ENCODE results near the gene AMER3. TPM values are rescaled to one million over a fixed set of nuclear protein-coding genes. Genes with fewer than 3 reads are reported as not detected.

The AMER3 gene
- total RNA-seq, 6 experiments from 2014 or later, result not detected

- Histone ChIP-seq H3K27me3 (no peaks in the 10 kb centered on the region), H3K4me1 (no peaks in the 10 kb centered on the region), H3K27ac (no peak overlapping the region), H3K4me3 (no peak overlapping the region), H3K36me3 (no peaks in the 10 kb centered on the region), H3K9me3 (no peaks in the 10 kb centered on the region)
- no peak for ATAC-seq
- DNase-seq, result no peak
- WGBS (ENCODE audit: insufficient coverage, low coverage, low lambda C conversion rate, missing lambda C conversion rate), result 73% methylated on average over 7 of the region's 17 CpGs
- TF ChIP-seq POLR2A (IDR thresholded peaks at IDR 0.05), result no peak
- no peak for TF ChIP-seq CTCF (IDR thresholded peaks at IDR 0.05)
- intact Hi-C loops (cut with DNase I), result no loop called here
Observed at GRCh38 chr2:130768191-130768855, 13.0 kb downstream of the AMER3 start.

- 69% methylated on average over 7 of the region's 7 CpGs for WGBS (ENCODE audit: insufficient coverage, low coverage, low lambda C conversion rate, missing lambda C conversion rate)
- H3K27me3 ChIP-seq, result no peaks in the 10 kb centered on the region
Observed at GRCh38 chr2:130769343-130769907, 14.1 kb downstream of the AMER3 start.

GRCh38 chr2:130776550-130776949 is 21.2 kb downstream of the AMER3 start:
- H3K4me3 ChIP-seq, result no peak overlapping the region
- H3K27me3 ChIP-seq, result no peaks in the 10 kb centered on the region
- H3K4me1 ChIP-seq, result no peaks in the 10 kb centered on the region
- H3K36me3 ChIP-seq, result no peaks in the 10 kb centered on the region
- no peak overlapping the region for H3K27ac ChIP-seq
- intact Hi-C loops (cut with DNase I), result no loop called here
- DNase-seq (no peak), ATAC-seq (no peak)
- 37% methylated on average over 4 of the region's 4 CpGs for WGBS (ENCODE audit: insufficient coverage, low coverage, low lambda C conversion rate, missing lambda C conversion rate)
- no peaks in the 10 kb centered on the region for H3K9me3 ChIP-seq
- TF ChIP-seq POLR2A (IDR thresholded peaks at IDR 0.05), result no peak

More at GRCh38 chr2:130769343-130769907, 14.1 kb downstream of the AMER3 start:
- no peak for DNase-seq
- no peaks in the 10 kb centered on the region for H3K4me1 ChIP-seq
- intact Hi-C loops (cut with DNase I), result no loop called here
- no peak overlapping the region for H3K4me3 ChIP-seq
- TF ChIP-seq POLR2A (IDR thresholded peaks at IDR 0.05) (no peak), CTCF (IDR thresholded peaks at IDR 0.05) (no peak)
- ATAC-seq, result no peak
- H3K36me3 ChIP-seq, result no peaks in the 10 kb centered on the region
- H3K9me3 ChIP-seq, result no peaks in the 10 kb centered on the region
- no peak overlapping the region for H3K27ac ChIP-seq

GRCh38 chr2:130778781-130779180 is 23.4 kb downstream of the AMER3 start:
- intact Hi-C loops (cut with DNase I), result no loop called here
- no peak for DNase-seq
- WGBS (ENCODE audit: insufficient coverage, low coverage, low lambda C conversion rate, missing lambda C conversion rate), result 50% methylated on average over 9 of the region's 9 CpGs
- no peaks in the 10 kb centered on the region for H3K9me3 ChIP-seq
- no peaks in the 10 kb centered on the region for H3K27me3 ChIP-seq
- H3K4me3 ChIP-seq, result no peak overlapping the region
- no peak overlapping the region for H3K27ac ChIP-seq
- TF ChIP-seq POLR2A (IDR thresholded peaks at IDR 0.05) (no peak), CTCF (IDR thresholded peaks at IDR 0.05) (no peak)
- no peaks in the 10 kb centered on the region for H3K36me3 ChIP-seq
- no peaks in the 10 kb centered on the region for H3K4me1 ChIP-seq
- ATAC-seq, result no peak

GRCh38 chr2:130785466-130786055 is 30.2 kb downstream of the AMER3 start:
- H3K4me3 ChIP-seq, result no peak overlapping the region
- H3K9me3 ChIP-seq, result no peaks in the 10 kb centered on the region
- ATAC-seq (no peak), DNase-seq (no peak)
- intact Hi-C loops (cut with DNase I), result no loop called here
- no peak overlapping the region for H3K27ac ChIP-seq
- 77% methylated on average over 8 of the region's 12 CpGs for WGBS (ENCODE audit: insufficient coverage, low coverage, low lambda C conversion rate, missing lambda C conversion rate)
- no peak for TF ChIP-seq CTCF (IDR thresholded peaks at IDR 0.05)
- TF ChIP-seq POLR2A (IDR thresholded peaks at IDR 0.05), result no peak
- H3K4me1 ChIP-seq, result no peaks in the 10 kb centered on the region
- H3K27me3 ChIP-seq, result no peaks in the 10 kb centered on the region
- no peaks in the 10 kb centered on the region for H3K36me3 ChIP-seq
